Right renal pelvis (tissue), 4 donors: ENCODE measurements around the gene ZNF512B. TPM values are rescaled to one million over a fixed set of nuclear protein-coding genes. Genes with fewer than 3 reads are reported as not detected.
"Not testable (repeated sequence)": the region's sequence is repeated elsewhere in the genome, so short reads cannot be mapped to it uniquely, and the experiment has no call there.

Experiments
- DNase-seq, 4 donors: peaks; one replicate each; pipeline ENCODE4 v3.0.0-alpha.2; 2013; ENCODE audit warnings: low read depth in 4 of 4, low spot score in 3 of 4, missing footprints in 1 of 4
- polyA plus RNA-seq, 4 donors: library from polyadenylated mRNA; unstranded; fragments of 120-200 nt; gene quantifications; one replicate each; pipeline ENCODE4 v1.2.1, GENCODE V29; 2013; ENCODE audit not compliant: insufficient read length in 4 of 4

ZNF512B gene
- polyA plus RNA-seq, 4 donors: 24.9 to 31.9 (median 26.1) TPM

DNA sequence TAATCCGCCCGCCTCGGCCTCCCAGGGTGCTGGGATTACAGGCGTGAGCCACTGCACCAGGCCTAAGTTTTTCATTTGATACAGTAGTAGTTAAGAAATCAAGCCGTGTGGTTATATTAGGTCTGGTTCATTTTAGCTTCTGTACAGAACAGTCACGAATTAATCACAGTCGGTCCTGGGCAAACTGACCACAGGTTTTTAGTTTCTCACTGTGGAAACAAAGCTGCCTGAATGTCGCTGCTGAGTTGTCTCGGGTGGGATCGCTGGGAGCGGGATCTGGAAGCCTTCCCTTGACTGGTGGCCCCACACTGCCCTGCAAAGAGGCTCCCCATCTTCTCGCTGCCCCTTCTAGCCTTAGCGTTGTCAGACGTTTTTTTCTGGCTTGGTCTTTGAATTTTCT, 32.1 kb downstream of the ZNF512B start:
- no peak for DNase-seq

DNA sequence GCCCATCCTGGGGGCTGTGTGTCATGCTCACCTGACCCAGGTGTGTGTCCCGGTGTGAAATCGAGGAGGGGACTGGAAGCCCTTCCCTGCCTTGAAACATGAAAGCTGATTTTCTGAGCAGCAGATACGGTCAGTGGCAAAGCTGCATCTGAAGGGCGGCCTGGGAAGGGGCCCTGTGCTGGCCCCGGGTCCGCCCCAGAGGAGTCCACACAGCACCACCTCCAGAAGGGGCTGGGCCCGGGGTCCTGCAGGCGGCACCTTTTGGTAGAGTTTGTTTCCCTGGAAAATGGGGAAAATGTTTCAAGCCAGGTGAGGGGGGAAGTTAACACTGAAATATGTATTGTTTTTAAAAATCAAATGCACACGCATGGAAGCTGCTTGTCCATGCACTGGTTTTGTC, 34.3 kb downstream of the ZNF512B start:
- DNase-seq: no peak

DNA sequence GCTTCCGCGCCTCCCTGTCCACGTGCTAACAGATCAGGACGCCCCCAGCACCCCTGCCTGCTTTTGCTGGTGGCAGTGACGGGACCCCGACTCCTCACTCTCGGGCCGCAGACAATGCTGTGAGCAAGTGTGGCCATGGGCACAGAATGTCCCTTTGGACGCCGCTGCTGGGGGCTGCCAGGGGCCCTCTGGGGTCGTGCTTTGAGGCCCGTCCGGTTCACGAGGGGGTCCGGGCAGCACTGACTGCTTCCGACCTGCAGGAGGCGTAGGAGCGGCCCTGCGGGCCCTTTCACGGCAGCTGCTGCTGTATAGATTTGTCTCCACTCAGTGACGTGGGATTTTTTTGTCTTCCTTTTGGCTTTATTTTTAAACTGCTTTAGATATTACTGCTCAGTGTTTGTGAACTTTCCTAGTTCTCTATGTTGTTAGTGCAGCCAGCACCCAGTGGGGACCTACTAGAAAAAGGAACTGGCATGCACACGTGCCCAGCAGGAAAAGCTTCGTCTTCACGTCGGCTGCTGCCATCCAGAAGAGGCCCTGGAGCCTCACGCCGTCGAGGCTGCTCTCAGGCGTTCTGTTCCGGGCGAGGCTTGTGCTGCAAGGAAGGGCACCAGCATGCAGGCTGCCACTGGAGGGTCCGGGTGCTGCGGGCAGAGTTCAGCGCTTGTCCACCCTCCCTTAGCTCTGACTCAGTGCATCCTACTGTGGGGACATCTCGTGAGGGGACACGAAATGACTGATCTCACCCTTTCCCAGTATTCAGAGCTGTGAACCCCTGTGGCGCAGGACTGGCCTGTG, 35.3 kb downstream of the ZNF512B start:
- DNase-seq: no peak

DNA sequence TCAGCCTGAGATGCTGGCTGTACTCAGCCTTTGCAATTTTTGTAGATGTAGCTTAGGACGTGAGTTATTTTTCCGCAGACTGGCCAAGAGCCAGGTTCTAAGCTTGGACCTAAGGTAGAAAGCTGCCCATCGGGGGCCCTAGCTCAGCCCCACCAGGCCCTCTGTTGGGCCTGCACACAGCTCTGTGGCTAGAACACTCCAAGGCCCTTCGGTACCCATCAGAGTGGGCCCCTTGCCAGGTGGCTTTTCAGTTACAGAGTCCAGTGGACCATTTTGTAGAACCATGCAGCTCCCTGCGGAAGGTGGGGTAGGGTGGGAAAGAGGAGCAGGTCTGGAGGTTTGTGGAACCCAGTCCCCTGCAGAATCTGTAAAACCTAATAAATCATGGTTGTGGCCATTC, 36.1 kb downstream of the ZNF512B start:
- DNase-seq: no peak

DNA sequence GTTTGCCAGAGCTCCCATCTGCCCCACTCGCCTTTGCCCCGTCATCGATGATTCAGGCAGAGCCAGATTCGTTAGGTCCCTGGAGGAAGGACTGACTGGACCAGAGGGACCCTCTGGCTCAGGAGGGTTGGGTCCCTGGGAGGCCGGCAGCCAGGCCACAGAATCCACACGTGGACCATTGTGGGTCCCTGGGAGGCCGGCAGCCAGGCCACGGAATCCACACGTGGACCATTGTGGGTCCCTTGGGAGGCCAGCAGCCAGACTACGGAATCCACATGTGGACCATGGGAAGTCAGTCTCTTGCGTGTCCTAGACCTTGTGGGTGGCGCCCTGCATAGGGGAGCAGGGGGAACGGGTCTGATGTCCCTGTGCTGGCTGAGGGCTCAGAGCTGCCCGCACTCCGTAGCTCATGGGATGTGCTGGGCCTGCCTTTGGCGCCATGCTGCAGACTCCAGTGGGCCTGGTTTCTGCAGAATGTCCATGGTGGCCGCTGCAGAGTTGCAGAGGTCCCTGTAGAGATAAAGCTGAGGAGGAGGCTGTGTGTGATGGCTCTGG, 37.0 kb downstream of the ZNF512B start:
- DNase-seq: no peak

DNA sequence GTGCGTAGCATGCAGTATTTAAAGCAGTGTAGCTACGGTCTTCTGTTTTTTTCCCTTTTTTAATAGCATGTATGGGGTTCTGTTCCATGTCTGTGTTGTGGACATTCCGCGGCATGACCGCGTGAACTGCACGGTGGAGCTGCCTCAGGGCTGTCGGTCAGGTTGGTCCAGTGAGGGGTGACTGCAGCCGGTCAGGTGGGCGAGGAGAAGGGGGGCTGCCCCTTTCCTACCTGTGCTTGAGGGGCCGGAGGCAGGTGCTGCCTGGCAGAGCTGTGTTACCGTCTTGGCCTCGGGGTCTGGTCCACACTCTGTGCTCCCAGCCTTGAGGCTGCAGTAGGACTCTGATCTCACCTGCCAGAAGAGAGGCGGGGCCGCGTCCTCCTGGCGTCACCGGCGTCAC, 38.0 kb downstream of the ZNF512B start:
- no peak for DNase-seq

DNA sequence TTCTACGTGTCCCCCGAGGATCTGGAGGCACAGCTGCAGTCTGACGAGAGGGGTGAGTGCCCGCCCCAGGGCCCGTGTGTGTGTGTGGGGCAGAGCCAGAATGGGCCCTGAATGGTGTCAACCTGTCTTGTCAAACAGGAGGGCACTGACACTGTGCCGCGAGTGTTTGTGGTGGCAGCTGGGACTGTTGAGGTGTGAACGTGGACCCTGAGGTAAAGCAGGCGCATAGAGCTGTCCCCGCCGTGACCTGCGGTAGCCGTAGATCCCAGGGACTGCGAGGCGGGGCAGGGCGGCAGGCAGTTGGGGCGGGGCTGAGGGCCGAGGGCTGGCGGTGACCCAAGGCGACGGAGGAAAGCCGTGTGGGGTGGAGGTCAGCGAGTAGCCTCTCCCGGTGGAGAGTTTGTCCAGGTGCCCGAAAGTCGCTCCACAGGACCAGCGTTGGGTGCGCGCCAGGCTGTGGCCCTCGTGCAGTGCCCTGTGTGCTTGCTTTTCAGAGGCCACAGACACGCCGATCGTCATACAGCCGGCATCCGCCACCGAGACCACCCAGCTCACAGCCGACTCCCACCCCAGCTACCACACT, 38.7 kb downstream of the ZNF512B start:
- no peak for DNase-seq

DNA sequence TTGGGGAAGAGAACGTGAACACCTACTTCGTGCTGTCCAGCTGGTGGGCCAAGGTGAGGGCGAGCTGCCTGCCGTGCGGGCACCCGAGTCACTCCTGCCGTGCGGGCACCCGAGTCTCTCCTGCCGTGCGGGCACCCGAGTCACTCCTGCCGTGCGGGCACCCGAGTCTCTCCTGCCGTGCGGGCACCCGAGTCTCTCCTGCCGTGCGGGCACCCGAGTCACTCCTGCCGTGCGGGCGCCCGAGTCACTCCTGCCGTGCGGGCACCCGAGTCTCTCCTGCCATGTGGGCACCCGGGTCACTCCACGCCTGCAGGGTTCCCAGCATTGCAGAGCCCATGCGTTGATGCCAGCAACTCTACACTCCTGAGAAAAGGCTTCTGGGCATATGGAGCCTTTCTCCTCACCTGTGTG, 40.3 kb downstream of the ZNF512B start:
- not testable (repeated sequence) for DNase-seq

DNA sequence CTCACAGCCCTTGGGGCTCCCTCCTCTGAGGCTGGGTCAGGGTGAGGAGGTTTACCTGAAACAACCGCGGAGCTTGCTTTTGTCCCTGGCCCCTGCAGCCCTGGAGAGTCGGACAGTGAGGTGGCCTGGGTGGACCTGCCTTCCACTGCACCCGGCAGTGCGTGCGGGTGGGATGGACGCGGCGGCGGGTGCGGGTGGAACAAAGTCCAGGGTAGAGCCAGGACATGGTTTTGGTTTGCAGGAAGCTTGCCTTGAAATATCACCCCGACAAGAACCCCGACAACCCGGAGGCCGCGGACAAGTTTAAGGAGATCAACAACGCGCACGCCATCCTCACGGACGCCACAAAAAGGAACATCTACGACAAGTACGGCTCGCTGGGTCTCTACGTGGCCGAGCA, 40.7 kb downstream of the ZNF512B start:
- DNase-seq: no peak

DNA sequence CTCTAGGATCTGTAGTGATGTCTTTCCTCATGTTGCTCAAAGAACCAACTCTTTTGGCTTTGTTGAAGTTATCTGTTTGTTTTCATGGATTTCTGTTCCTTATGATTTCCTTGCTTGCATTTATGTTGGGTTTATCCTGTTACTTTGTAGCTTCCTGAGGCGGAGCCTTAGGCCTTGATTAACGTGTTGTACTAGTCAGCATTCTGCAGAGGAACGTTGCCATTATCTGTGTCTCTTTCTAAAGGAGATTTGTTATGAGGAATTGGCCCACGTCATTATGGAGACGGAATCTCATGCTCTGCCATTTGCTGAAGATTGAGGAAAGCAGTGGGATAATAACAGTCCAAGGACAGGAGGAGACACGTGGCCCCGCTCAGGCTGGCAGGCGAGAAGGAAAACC, 43.4 kb downstream of the ZNF512B start:
- DNase-seq: no peak

DNA sequence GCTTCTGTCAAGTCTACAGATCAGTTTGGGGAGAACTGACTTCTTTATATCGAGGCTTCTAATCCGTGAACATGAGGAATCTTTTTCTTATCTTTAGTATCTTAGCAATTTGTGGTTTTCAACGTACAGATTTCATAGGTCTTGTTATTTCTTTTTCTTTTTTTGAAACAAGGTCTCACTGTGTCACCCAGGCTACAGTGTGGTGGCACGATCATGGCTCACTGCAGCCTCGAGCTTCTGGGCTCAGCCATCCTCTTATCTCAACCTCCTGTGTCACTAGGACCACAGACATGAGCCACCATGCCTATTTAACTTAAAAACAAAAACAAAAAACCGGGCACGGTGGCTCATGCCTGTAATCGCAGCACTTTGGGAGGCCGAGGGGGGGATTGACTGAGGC, 45.5 kb downstream of the ZNF512B start:
- no peak for DNase-seq

DNA sequence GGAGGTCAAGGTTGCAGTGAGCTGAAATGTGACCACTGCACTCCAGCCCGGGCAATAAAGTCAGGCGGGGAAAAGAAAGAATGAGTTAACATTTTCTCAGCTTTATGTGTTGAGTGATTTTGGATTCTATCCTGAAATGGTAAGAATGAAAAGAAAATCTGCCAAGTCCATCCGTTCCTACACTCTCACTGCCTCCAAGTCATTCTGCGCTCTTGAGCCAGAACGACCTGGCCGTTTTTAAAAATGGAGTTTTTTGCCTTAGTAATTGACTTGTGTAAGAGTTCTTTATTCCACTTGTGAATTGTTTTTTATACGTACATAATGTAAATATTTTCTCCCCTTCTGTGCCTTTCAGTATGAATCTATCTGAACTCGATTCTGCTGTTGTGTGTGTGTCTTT, 46.1 kb downstream of the ZNF512B start:
- no peak for DNase-seq

DNA sequence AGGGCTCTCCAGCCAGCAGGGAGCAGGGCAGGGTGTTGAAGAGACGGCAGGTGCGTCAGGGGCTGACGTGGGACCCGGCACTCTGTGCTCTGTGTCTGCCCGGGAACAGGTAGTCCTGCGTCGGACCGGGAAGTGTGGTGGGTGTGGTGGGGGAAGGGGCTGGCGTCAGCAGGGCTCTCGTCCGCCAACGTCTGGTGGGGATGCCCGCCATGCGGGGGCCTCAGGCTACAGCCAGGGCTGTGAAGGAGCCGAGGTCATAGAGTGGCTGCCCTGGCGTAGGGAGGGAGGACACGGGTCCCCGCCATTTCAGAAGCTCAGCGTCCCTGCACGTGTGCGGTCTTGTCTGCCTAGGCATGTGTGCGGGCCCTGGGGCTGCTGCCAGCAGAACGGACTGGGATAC, 49.5 kb downstream of the ZNF512B start:
- no peak for DNase-seq

DNA sequence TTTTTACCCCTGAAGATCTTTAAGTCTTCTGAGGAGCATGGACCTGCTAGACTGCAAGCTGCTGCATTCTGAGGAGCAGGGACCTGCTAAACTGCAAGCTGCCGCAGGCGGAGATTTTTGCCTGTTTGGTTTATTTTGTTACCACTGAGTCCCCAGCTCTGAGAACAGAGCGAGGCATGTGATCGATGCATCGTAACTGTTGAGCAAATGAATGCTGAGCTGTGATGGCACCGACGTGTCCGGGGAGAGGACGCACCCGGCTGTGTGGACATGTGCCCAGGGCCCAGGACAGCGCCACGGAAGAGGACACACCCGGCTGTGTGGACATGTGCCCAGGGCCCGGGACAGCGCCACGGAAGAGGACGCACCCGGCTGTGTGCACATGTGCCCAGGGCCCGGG, 50.6 kb downstream of the ZNF512B start:
- no peak for DNase-seq

DNA sequence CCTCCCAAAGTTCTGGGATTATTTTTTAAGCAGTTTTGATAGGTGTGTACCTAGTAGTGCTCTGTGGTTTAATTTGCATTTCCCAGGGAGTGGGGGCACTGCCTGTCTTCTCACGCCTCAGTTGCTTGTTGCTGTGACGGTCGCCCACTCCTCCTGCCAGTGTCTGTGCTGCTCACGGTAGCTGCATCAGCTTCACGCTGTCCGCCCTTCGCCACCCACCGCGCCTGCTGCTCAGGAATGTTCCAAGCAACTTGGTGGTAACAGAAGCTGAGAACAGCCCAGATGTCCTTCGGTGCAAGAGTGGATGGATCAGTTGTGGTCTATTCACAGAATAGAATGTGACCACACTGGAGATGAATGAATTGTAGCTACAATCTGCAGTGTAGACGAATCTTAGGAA, 51.9 kb downstream of the ZNF512B start:
- DNase-seq: no peak

DNA sequence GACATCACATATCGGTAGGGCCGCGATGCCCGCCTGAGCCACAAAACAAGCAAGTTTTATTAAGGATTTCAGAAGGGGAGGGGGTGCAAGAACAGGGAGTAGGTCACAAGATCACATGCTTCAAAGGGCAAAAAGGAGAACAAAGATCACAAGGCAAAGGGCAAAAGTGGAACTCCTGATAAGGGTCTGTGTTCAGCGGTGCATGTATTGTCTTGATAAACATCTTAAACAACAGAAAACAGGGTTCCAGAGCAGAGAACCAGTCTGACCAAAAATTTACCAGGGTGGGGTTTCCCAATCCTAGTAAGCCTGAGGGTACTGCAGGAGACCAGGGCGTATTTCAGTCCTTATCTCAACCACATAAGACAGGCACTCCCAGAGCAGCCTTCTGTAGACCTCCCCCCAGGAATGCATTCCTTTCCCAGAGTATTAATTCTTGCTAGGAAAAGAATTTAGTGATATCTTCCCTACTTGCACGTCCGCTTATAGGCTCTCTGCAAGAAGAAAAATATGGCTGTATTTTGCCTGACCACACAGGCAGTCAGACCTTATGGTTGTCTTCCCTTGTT, 53.3 kb downstream of the ZNF512B start:
- DNase-seq: not testable (repeated sequence)

DNA sequence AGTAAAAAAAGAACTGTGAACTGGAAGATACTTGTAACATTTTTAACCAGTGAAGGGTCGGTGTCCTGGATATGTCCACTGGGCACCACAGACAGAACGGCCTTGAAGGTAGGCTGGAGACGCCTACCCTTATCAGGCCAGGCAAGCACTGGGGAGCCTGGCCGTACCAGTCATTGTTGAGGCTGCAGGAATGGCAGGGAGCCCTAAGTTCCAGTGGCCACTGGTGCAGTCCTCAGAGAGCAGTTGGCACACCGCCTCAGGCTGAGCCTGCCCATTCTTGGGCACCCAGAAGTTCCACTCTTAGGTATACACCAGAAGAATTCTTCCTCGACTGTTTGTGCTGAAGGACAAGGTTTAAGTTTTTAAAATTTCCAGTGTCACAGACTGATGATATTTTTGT, 54.3 kb downstream of the ZNF512B start:
- no peak for DNase-seq

DNA sequence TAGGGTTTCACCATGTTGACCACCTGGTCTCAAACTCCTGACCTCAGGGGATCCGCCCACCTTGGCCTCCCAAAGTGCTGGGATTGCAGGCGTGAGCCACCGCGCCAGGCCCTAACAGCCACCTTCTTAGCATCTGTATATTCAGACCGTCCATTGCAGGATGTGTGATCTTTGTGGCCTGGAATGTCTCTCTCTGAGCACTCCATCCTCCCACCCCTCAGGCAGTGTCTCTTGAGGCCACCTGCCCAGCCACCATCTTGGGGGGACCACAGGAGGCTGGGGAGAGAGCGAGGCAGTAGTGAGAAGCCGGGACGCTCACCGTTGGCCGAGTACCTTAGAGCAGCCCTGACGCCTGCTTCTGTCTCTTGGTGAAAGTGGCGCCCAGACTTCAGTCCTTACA, 56.0 kb downstream of the ZNF512B start:
- DNase-seq: no peak

DNA sequence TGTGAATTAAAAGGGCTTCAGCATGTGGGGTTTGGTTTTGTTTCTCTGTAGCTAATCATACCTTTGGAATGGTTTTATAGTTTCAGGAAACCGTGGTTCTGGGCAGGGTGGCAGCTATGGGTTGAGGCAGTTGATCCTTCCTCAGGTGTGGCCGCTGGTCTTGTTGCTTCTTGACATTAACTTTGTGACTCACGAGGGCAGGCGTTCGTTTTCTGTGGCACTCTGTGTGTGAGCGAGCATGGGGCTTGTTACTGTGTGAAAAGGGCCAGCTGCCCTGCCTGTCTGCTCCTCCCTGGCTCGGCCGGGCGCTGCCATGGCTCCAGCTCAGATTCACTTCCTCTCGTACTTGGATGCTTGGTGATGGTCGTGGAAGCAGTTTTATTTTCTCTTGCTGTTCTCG, 58.6 kb downstream of the ZNF512B start:
- no peak for DNase-seq

DNA sequence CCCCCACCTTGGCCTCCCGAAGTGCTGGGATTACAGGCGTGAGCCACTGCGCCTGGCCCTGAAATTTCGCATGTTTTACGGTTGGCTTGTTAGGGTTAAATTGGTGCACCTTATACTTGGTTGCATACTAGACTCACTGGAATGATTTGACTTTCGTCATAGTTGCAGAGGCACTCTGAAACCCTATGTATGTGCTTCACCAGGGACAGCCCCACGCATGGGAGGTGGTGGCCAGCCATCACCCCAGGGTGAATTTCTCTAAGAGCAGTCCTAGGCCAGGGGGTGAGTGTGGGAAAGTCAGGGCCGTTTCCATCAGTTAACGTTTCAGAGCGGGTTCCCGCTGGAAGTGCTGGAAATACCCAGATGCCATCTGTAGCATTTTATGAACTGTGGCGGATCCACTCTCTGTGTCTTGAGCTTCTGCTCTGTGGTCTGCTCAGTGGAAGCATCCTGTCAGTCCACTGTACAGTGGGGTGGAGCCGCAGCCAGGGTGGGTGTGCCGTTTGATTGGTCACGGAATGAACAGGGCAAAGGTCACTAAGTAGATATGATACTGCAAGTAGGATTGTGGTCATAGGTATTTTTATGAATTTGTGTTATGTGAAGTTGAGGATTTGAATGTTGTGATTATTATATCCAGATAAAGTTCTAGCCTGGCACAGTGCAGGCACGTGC, 61.6 kb downstream of the ZNF512B start:
- no peak for DNase-seq
